ENCODE results near the gene ADGRG2.
A peak's percentile ranks its signal among the peaks of the same experiment; 100 is the strongest.
"Not testable (repeated sequence)": the region's sequence is repeated elsewhere in the genome, so short reads cannot be mapped to it uniquely, and the experiment has no call there.

ADGRG2 gene

DNA sequence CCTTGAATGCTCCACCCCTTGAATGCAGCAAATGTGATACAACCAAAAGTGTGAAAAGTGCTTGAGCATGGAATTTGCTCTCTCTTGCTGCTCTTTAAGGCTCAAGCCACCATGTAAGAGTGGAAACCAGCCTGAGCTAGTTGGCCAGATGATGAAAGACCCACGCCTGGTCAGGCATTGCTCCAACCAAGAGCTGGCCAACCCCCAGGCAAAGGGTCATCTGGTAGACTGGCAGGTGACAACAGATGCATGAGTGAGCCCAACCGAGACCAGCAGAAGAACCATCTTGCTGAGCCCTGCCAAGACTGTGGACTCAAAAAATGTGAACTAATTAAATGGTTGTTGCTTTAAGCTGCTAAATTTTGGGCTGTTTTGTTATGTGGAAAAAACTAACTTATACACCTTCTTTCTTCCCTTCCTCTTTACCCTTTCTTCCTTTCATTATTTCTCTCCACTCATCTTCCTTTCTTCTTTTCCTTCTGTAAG lies 32.7 kb downstream of the ADGRG2 start:
- DNase-seq (ENCODE audit: low spot score): no peak

DNA sequence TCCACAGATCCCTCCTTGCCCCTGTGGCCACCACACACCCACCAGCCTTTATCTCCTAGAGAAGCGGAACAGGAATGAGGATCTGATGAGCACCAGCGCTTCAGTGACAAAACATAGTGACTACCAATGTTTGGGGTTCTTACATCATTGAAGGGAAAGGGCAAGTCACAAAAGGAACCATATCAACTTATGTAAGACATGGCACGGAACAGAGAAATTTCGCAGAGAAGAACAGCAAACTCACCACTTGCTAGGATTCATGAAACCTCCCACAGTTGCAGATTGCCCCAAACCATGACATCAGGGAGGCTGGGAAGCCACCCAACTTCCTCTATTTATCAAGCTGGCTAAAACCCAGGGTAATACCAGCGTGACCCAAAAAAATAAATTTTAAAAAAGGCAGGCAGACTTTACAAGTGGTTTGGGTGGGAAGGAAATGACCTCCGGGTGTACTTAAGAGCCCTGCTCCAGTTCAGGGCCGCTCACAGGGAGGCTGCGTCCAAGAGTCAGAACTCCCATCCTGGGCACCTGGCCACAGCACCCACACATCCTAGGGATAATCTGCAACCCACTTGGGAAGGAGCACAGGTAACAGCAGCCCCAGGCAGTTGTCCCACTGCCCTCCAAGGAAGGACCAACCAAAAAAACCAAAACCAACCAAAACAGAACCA lies 36.0 kb downstream of the ADGRG2 start:
- DNase-seq (ENCODE audit: low spot score): no peak

- DNase-seq (ENCODE audit: low spot score): no peak
Observed at GRCh38 chrX:19085666-19086065, 36.6 kb downstream of the ADGRG2 start.

- no peak for DNase-seq (ENCODE audit: low spot score)
Observed at GRCh38 chrX:19075754-19076153, 46.5 kb downstream of the ADGRG2 start.

- DNase-seq (ENCODE audit: low spot score): no peak
Observed at GRCh38 chrX:19072372-19072771, 49.9 kb downstream of the ADGRG2 start.

GRCh38 chrX:19070555-19070994 lies 51.7 kb downstream of the ADGRG2 start:
- DNase-seq (ENCODE audit: low spot score): no peak

- not testable (repeated sequence) for DNase-seq (ENCODE audit: low spot score)
Observed at GRCh38 chrX:19066987-19067386, 55.3 kb downstream of the ADGRG2 start.

DNA sequence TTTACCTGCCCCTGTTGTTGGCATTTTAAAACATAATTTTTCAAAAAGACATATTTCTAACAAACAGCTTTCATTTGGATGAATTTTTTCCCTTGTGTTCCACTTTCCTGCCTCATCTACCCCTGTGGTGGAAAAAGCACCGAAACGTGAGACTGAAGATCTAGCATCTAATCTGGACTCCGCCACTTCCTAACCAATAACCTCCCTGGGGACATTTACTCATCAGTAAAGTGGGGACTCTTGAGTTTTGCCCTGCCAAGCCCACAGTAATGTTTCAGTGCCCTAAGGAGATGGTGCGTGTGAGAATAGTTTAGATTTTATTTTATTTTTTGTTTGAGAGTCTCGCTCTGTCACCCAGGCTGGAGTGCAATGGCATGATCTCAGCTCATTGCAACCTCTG lies 56.7 kb downstream of the ADGRG2 start:
- no peak for DNase-seq (ENCODE audit: low spot score)

DNA sequence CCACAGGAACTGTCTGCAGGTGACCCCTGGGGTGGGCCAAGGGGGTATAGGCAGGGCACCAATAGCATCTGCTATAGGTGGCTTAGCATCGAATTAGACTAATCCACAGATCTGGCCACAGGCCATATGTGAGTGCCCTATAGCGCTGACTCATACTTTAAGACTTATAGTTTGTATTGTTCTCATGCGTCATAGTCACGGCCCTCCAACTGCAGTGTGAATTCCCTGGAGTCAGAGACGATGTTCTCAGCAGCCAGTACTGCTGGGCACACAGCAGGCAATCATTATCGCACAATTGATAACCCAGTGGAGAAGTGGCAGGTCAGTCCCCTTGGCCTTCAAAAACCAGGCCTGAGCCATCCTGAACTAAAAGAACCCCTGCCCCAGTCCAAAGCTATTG lies 58.1 kb downstream of the ADGRG2 start:
- DNase-seq (ENCODE audit: low spot score): no peak

GRCh38 chrX:19063030-19063429 lies 59.2 kb downstream of the ADGRG2 start:
- no peak for DNase-seq (ENCODE audit: low spot score)

DNA sequence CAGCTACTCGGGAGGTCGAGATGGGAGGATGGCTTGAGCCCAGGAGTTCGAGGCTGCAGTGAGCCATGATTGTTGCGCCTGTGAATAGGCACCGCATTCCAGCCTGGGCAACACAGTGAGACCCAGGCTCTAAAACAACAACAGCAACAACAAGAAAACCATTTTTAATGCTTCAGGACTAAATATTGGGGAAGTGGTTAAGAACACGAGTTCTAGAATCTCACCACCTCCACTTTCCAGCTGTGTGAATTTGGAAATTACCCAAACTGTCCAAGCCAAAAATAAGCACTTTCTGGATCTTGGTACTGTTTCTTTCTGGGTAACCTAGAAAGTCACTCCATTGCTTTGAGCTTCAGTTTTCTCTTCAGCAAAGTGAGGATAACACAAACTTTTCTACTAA lies 63.2 kb downstream of the ADGRG2 start:
- DNase-seq (ENCODE audit: low spot score): no peak

- no peak for DNase-seq (ENCODE audit: low spot score)
Observed at GRCh38 chrX:19057856-19058255, 64.4 kb downstream of the ADGRG2 start.

GRCh38 chrX:19049110-19049509 lies 73.2 kb downstream of the ADGRG2 start:
- DNase-seq (ENCODE audit: low spot score): no peak

GRCh38 chrX:19046343-19047215 lies 75.7 kb downstream of the ADGRG2 start:
- DNase-seq (ENCODE audit: low spot score): no peak

DNA sequence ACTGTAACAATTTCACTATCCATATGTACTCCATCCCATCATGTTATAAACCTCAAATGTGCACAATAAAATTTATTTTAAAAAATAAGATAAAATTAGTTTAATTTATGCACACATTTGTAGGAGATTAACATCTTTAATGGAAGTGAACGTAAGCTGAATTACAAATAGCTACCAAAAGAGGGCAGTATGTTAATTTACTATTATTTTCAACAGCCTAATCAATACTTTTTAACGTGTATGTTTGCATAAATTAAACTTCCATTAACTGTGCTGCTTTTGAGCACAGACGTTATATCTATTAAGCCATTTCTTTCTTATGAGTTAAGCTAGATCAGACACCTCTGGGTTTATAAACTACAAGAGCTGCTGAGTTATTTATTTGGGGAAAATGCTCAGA lies 81.9 kb downstream of the ADGRG2 start:
- DNase-seq (ENCODE audit: low spot score): no peak

GRCh38 chrX:19034025-19034424 lies 88.2 kb downstream of the ADGRG2 start:
- DNase-seq (ENCODE audit: low spot score): no peak

DNA sequence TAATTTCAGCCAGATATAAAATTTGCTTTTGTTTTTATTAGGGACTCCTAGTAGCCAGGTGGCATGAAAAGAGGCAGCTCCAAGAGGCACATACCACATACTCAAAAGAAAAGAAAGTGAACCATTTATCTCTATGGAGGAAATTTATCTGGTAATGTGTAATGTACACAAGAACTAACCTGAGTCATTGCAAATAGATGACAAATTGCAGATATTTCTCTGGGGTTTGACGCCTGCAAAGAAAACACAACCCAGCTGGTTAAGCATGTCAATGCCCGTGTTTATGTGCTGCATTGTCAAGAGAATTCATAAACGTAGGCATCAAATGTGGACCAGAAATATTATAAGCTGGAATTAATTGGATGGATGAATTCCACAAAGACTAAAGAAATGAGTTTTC lies 91.5 kb downstream of the ADGRG2 start:
- DNase-seq (ENCODE audit: low spot score): no peak

GRCh38 chrX:19028560-19028959 lies 93.7 kb downstream of the ADGRG2 start:
- DNase-seq (ENCODE audit: low spot score): no peak

DNA sequence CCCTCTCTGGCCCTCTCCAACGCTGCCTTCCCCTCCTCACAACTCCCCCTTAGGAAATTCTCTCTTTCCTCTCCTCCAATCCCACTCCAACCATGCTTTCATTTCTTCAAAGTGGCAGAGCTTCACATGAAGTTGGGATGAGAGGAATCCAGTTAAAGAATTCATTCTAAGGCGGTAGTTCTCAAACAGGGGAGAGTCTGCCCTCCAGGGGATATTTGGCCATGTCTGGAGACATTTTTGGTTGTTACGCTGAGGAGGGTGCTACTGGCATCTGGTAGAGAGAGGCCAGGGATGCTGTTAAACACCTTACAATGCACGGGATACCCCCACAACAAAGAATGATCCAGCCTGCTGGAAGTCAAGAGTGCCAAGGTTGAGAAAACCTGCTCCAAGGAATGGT lies 97.9 kb downstream of the ADGRG2 start:
- DNase-seq (ENCODE audit: low spot score): no peak

GRCh38 chrX:19019996-19020395 lies 102.3 kb downstream of the ADGRG2 start:
- DNase-seq (ENCODE audit: low spot score): no peak

DNA sequence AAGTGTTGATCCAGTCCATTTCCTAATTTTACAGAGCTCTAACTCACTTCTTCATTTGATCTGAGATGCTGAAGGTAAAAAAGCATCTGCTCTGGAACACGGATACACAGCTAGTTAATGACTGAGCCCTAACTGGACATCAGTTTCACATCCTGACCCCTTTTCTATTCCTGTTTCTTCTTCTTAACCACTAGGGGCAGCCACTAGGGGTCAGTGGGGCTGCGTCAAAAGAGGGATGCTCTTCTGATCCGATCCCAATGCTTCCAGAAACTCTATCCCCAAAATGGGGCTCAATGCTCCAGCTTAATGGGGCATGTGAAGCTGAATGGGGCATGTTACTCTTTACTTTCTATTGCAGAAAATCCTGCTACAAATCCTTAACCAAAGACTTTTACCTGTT lies 105.0 kb downstream of the ADGRG2 start:
- DNase-seq (ENCODE audit: low spot score): peak; percentile 16

- not testable (repeated sequence) for DNase-seq (ENCODE audit: low spot score)
Observed at GRCh38 chrX:19016614-19017013, 105.7 kb downstream of the ADGRG2 start.

- DNase-seq (ENCODE audit: low spot score): no peak
Observed at GRCh38 chrX:19007868-19008267, 114.4 kb downstream of the ADGRG2 start.

Data from SK-N-DZ (cell line).